CD4-positive, alpha-beta T cell treated with Interleukin-2 at 100 ng/mL for 4 hours (primary cell): ENCODE results near the gene RPS25.
"Not testable (repeated sequence)": the region's sequence is repeated elsewhere in the genome, so short reads cannot be mapped to it uniquely, and the experiment has no call there.

Experiments
- DNase-seq: peaks from one replicate; pipeline ENCODE4 v3.0.0-alpha.2; 2020; ENCODE audit warnings: low spot score

Gene RPS25

GRCh38 chr11:119015054-119015611 is 3.0 kb downstream of the RPS25 start:
- no peak for DNase-seq

GRCh38 chr11:119014209-119014924 is 3.8 kb downstream of the RPS25 start:
- no peak for DNase-seq

GRCh38 chr11:119012629-119013170 is 5.4 kb downstream of the RPS25 start:
- DNase-seq, result no peak

GRCh38 chr11:119011476-119012053 is 6.6 kb downstream of the RPS25 start:
- no peak for DNase-seq

- DNase-seq, result no peak
These were observed 11.5 kb downstream of the RPS25 start for GRCh38 chr11:119006656-119007055.

GRCh38 chr11:119000906-119001305 is 17.2 kb downstream of the RPS25 start:
- DNase-seq, result no peak

GRCh38 chr11:118998822-118999221 is 19.3 kb downstream of the RPS25 start:
- no peak for DNase-seq

GRCh38 chr11:118998388-118998717 is 19.8 kb downstream of the RPS25 start:
- DNase-seq, result no peak

- DNase-seq, result peak; percentile 96
These were observed 20.3 kb downstream of the RPS25 start, which contains the start of gene CENATAC for GRCh38 chr11:118997627-118998387. TSS of gene CENATAC (plus strand) at chr11:118998138. CDS start at chr11:118998198, 60 bp downstream.

- DNase-seq, result peak; percentile 51
These were observed 21.1 kb downstream of the RPS25 start for GRCh38 chr11:118996926-118997626.

- not testable (repeated sequence) for DNase-seq
These were observed 26.6 kb downstream of the RPS25 start for GRCh38 chr11:118991486-118992038.

- DNase-seq, result no peak
These were observed 29.9 kb downstream of the RPS25 start for GRCh38 chr11:118988280-118988679.

- DNase-seq, result no peak
These were observed 33.3 kb downstream of the RPS25 start for GRCh38 chr11:118984825-118985224.

GRCh38 chr11:118984337-118984736 is 33.8 kb downstream of the RPS25 start:
- DNase-seq, result not testable (repeated sequence)

- DNase-seq, result no peak
These were observed 37.8 kb downstream of the RPS25 start for GRCh38 chr11:118980191-118980881.

GRCh38 chr11:118979434-118979833 is 38.7 kb downstream of the RPS25 start:
- no peak for DNase-seq

- no peak for DNase-seq
These were observed 42.1 kb downstream of the RPS25 start for GRCh38 chr11:118975771-118976709.

- DNase-seq, result no peak
These were observed 44.2 kb downstream of the RPS25 start for GRCh38 chr11:118973985-118974384.

GRCh38 chr11:118971646-118972045 is 46.5 kb downstream of the RPS25 start, which contains the start of gene FOXR1:
TSS of gene FOXR1 (plus strand) at chr11:118971761. CDS start at chr11:118971932, 171 bp downstream.
- DNase-seq, result no peak

- not testable (repeated sequence) for DNase-seq
These were observed 48.6 kb downstream of the RPS25 start for GRCh38 chr11:118969508-118969907.
